CD4-positive, alpha-beta T cell treated with Interleukin-17A for 4 hours (primary cell): ENCODE data around the gene POLA2.
"Not testable (repeated sequence)": the region's sequence is repeated elsewhere in the genome, so short reads cannot be mapped to it uniquely, and the experiment has no call there.

Source experiments
- DNase-seq: peaks from one replicate; pipeline ENCODE4 v3.0.0-alpha.2; 2020; ENCODE audit warnings: mixed read lengths

POLA2 gene

DNA sequence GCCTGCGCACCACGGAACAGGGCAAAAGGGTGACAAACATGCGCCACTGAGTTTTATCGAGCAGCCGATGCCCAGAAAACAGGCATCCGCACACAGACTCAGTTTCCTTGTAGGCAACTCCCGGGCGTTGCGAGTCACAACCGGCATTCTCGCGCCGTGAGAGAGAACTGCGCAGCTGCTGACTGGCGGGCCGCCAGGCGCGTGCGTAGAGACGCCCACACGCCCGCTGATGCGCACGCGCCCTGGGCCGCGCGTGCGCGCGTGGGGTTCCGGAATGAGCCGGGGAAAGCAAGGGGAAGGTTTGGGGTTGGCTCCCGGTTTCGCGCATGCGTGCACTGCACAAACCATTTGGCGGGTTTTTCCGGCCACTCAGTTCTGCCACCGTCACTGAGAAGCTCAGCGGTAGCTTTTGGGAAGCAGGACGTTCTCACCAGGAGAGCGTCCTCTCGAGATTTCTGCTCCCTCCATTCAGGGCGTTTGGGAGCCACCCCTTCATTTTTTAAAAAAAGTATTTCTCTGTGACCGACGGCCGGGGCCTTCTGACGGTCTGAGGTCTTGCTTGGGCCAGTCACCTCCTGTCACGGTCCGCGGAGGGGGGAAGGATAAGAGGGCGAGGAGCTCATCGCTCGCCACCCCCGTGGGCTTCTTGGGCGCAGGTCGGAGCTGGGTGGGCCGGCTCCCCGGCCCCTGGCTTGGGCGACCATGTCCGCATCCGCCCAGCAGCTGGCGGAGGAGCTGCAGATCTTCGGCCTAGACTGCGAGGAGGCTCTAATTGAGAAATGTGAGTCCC lies at the start of gene POLA2:
TSS of gene POLA2 (plus strand) at position 372 of the 790 bp plus-strand sequence. CDS start at position 703, 331 bp downstream.
- DNase-seq, result peak; percentile 96

GRCh38 chr11:65212226-65212801 lies 49.4 kb upstream of the POLA2 start:
- DNase-seq, result no peak

DNA sequence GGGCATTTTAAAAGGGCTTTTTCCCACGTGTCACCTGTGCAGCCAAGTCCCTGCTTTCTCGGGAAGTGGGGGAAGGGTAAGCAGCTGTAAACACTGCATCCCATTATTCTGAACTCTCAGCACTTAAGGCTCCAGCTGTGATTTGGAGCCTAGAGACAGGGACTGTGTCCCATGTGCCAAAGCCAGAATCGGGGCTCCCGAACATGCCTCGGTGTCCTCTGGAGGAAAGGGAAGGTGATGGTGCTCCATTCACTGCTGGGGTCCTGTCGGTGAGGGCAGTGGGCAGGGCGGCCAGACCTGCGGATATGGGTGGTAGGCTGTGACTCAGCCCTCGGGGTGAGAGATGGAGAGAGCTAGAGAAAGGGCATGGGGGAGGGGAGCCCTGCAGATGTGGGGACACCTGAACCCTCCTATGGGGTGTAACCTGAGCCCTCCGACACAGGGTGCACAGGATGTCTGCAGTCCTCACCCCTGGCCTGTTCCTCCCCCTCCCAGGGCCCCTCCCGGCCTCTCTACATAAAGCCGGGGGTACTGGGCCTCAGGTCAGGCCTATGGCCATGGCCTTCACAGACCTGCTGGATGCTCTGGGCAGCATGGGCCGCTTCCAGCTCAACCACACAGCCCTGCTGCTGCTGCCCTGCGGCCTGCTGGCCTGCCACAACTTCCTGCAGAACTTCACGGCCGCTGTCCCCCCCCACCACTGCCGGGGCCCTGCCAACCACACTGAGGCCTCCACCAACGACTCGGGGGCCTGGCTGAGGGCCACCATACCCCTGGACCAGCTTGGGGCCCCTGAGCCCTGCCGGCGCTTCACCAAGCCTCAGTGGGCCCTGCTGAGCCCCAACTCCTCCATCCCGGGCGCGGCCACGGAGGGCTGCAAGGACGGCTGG lies 48.2 kb upstream of the POLA2 start:
- peak; percentile 51 for DNase-seq

DNA sequence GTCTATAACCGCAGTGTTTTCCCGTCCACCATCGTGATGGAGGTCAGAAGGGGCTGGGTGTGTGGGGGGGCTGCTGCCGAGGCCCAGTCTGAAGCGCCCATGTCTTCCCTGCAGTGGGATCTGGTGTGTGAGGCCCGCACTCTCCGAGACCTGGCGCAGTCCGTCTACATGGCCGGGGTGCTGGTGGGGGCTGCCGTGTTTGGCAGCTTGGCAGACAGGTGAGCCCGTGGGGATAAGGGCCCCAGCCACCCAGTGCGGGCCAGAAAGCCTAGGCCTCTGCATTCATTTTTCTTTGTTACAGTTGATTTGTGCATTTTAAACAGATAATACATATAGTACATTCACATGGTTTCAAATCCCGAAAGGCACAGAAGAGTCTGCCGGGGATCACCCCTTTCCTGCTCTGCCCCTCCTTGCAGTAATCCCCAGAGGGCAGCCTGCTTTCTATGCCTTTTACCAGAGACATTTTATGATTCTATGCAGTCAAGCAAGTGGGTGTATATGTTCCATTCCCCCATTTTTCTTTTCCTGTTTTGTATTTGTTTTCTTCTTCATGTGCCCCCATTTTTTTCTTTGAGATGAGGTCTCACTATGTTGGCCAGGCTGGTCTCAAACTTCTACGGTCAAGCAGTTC lies 47.4 kb upstream of the POLA2 start:
- DNase-seq, result no peak

- no peak for DNase-seq
Observed at GRCh38 chr11:65215441-65216076, 46.2 kb upstream of the POLA2 start.

- DNase-seq, result no peak
Observed at GRCh38 chr11:65216830-65217229, 44.9 kb upstream of the POLA2 start.

GRCh38 chr11:65217441-65218423 lies 44.0 kb upstream of the POLA2 start:
- no peak for DNase-seq

DNA sequence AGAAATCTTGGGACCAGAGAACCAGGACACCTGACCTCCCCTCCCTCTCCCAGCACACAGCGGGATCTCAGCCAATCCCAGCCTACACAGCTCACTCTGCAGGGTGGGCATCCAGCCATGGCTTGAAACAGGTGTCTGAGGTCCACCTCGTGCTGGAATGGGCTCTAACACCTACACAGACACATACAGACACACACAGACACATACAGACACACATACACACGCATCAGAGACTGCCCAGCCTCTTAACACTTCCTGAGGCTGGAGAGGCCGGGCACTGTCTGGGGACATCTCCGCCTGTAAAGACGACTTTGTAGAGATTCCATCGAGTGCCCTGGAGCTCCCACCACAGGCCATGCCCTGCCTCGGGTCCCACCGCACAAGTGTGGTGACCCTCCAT lies 43.3 kb upstream of the POLA2 start:
- DNase-seq, result no peak

DNA sequence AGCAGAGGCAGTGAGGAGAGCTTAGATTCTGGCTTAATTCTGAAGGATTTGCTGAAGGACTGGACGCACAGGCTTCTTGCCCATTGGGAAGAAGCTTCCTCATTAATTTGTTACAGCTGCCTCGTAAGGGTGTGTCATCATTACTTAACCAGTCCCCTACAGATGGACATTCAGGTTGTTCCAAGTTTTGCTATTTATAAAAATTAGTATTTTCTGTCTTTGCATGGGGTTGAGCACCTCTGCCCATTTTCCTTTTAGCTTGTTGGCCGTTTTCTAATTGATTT lies 41.9 kb upstream of the POLA2 start:
- DNase-seq, result no peak

DNA sequence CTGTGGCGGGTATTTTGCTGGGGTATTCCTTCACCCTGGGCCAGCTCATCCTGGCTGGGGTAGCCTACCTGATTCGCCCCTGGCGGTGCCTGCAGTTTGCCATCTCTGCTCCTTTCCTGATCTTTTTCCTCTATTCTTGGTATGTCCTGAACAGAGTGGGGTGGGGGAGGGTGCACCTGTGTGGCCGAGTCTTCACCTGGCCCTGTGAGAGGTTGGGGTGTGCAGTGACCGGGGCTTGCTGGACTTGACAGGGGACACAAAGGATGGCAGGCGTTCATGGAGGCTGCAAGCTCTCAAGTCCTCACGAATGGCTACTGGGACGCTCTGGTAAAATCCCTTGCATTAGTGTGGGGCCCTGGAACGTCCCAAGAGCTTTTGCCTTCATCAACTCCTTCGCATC lies 40.7 kb upstream of the POLA2 start:
- DNase-seq, result no peak

GRCh38 chr11:65223011-65223410 lies 38.8 kb upstream of the POLA2 start:
- no peak for DNase-seq

GRCh38 chr11:65224930-65225278 lies 36.9 kb upstream of the POLA2 start:
- DNase-seq, result no peak

DNA sequence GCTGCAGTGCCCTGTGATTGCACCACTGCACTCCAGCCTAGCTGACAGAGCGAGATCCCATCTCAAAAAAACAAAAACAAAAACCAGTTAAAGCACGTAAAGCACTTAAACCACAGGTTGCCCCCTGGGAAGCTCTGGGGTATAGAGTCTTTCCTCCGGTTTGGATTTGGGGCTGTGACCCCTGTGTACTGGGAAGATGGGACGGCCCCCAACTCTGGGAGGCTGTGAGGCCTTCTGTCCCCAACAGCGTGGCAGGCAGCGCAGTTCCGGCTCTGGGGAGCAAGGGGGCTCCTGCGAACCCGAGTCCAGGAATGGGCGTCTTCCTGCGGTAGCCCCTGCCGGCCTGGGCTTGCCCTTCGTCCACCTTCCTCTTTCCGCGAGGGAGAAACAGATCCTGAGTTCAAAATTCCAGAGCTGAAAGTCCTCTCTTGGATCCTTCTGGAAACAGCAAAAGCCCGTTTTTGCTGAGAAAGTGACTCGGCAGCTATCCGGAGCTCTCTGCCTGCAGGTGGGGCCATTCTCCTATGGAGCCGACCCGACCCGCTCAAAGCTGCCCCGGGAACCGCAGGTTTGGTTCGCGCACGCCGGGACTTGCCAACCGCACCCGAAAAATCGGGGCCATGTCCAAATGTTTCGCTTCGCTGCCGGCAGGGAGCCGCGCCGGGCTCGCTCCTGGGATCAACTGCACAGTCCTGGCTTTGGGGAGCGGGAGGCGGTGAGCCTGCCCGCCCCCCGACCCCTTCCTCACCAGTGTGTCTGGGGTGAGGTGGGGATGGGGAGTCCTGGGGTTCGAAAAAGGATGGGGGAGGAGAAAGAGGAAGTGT lies 36.3 kb upstream of the POLA2 start:
- DNase-seq, result peak; percentile 72

DNA sequence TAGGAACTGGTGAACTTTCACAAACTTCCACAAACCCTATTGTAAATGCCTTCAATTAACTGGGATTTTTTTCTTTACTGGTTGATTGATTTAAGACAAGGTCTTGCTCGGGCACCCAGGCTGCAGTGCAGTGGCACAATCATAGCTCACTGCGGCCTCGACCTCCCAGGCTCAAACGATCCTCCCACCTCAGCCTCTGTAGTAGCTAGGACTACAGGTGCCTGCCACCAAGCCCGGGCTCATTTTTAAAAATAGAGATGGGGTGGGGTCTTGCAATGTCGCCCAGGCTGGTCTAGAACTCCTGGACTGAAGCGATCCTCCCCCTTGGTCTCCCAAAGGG lies 35.7 kb upstream of the POLA2 start:
- no peak for DNase-seq

DNA sequence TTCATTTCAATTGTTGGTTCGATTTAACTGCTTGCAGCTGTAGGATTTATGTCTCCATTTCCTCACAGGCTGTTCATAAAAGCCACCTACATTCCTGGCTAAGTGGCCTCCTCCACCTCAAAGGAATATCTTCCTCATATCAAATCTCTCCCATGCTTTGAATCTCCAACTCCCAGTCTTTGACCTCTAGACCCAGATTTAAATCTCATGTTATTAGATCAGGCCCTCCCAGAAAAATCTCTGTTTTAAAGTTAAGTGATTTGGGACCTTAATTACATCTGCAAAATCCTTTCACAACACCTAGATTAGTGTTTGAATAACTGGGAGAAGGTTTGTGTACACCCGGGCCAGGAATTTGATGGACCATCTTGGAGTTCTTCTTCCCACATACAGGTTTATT lies 33.9 kb upstream of the POLA2 start:
- DNase-seq, result no peak

- no peak for DNase-seq
Observed at GRCh38 chr11:65236194-65237059, 25.3 kb upstream of the POLA2 start.

DNA sequence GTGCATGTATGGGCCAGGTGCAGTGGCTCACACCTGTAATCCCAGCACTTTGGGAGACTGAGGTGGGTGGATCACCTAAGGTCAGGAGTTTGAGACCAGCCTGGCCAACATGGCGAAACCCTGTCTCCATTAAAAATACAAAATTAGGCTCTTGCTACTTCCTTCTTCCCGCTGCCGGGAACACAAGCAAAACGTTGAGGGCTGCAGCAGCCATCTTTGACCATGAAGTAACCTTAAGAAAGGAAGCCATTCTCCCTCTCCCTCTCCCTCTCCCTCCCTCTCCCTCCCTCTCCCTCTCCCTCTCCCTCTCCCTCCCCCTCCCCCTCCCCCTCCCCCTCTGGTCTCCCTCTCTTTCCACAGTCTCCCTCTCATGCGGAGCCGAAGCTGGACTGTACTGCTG lies 23.5 kb upstream of the POLA2 start:
- not testable (repeated sequence) for DNase-seq

- no peak for DNase-seq
Observed at GRCh38 chr11:65241134-65241533, 20.6 kb upstream of the POLA2 start.

- DNase-seq, result no peak
Observed at GRCh38 chr11:65241692-65242091, 20.1 kb upstream of the POLA2 start.

- no peak for DNase-seq
Observed at GRCh38 chr11:65242389-65242788, 19.4 kb upstream of the POLA2 start.
